Measurements from ENCODE around the gene ALK.

Gene ALK

GRCh38 chr2:29921560-29921915, at the start of gene ALK:
Gene ALK, minus strand, starts transcription at chr2:29921586. Its CDS starts 927 bp downstream, at chr2:29920659.
- DNase-seq (ENCODE audit: low read depth): peak; percentile 82

- no peak for DNase-seq (ENCODE audit: low read depth)
Measured at GRCh38 chr2:29966266-29966665, 44.9 kb upstream of the ALK start.

GRCh38 chr2:29963972-29964570, 42.7 kb upstream of the ALK start:
- DNase-seq (ENCODE audit: low read depth): no peak

- no peak for DNase-seq (ENCODE audit: low read depth)
Measured at GRCh38 chr2:29962922-29963321, 41.5 kb upstream of the ALK start.

- no peak for DNase-seq (ENCODE audit: low read depth)
Measured at GRCh38 chr2:29954316-29954715, 32.9 kb upstream of the ALK start.

GRCh38 chr2:29952973-29953372, 31.6 kb upstream of the ALK start:
- DNase-seq (ENCODE audit: low read depth): no peak

GRCh38 chr2:29951576-29951975, 30.2 kb upstream of the ALK start:
- DNase-seq (ENCODE audit: low read depth): no peak

- no peak for DNase-seq (ENCODE audit: low read depth)
Measured at GRCh38 chr2:29950481-29950880, 29.1 kb upstream of the ALK start.

- no peak for DNase-seq (ENCODE audit: low read depth)
Measured at GRCh38 chr2:29949042-29949441, 27.7 kb upstream of the ALK start.

- no peak for DNase-seq (ENCODE audit: low read depth)
Measured at GRCh38 chr2:29946505-29946904, 25.1 kb upstream of the ALK start.

GRCh38 chr2:29942711-29943110, 21.3 kb upstream of the ALK start:
- no peak for DNase-seq (ENCODE audit: low read depth)

- DNase-seq (ENCODE audit: low read depth): no peak
Measured at GRCh38 chr2:29940706-29941105, 19.3 kb upstream of the ALK start.

GRCh38 chr2:29936020-29936419, 14.6 kb upstream of the ALK start:
- DNase-seq (ENCODE audit: low read depth): no peak

- no peak for DNase-seq (ENCODE audit: low read depth)
Measured at GRCh38 chr2:29931818-29932217, 10.4 kb upstream of the ALK start.

GRCh38 chr2:29923110-29923721, 1.8 kb upstream of the ALK start:
- peak; percentile 67 for DNase-seq (ENCODE audit: low read depth)

- DNase-seq (ENCODE audit: low read depth): no peak
Measured at GRCh38 chr2:29922605-29923004, 1.2 kb upstream of the ALK start.

- peak; percentile 4 for DNase-seq (ENCODE audit: low read depth)
Measured at GRCh38 chr2:29920631-29921559, 491 bp downstream of the ALK start.

GRCh38 chr2:29920130-29920577, 1.2 kb downstream of the ALK start:
- DNase-seq (ENCODE audit: low read depth): peak; percentile 34

- no peak for DNase-seq (ENCODE audit: low read depth)
Measured at GRCh38 chr2:29918941-29919340, 2.4 kb downstream of the ALK start.

GRCh38 chr2:29917781-29918180, 3.6 kb downstream of the ALK start:
- DNase-seq (ENCODE audit: low read depth): no peak

- DNase-seq (ENCODE audit: low read depth): no peak
Measured at GRCh38 chr2:29916571-29916970, 4.8 kb downstream of the ALK start.

- no peak for DNase-seq (ENCODE audit: low read depth)
Measured at GRCh38 chr2:29910960-29911359, 10.4 kb downstream of the ALK start.

GRCh38 chr2:29910465-29910864, 10.9 kb downstream of the ALK start:
- no peak for DNase-seq (ENCODE audit: low read depth)

Measured in EH (cell line).